Neuronal stem cell (in vitro differentiated cells): Measurements from ENCODE around the gene ADCY7. TPM values are rescaled to one million over a fixed set of nuclear protein-coding genes. Genes with fewer than 3 reads are reported as not detected.

Experiments used
- DNase-seq: peaks from one replicate; pipeline ENCODE4 v3.0.0-alpha.2; 2013; ENCODE audit warnings: low spot score
- H2AFZ ChIP-seq: one replicate; pipeline ENCODE4 v1.6.1; 2013; ENCODE audit warnings: mild to moderate bottlenecking, low read length, inconsistent platforms
- H2AK5ac ChIP-seq: 2 replicates; pipeline ENCODE4 v1.6.1; 2013; ENCODE audit warnings: low read depth, mild to moderate bottlenecking, inconsistent platforms, low read length, moderate library complexity, mixed read lengths
- H2BK120ac ChIP-seq: 2 replicates; pipeline ENCODE4 v1.6.1; 2013; ENCODE audit warnings: low read depth, mild to moderate bottlenecking, inconsistent platforms, low read length, moderate library complexity, mixed read lengths
- H2BK12ac ChIP-seq: one replicate; pipeline ENCODE4 v1.6.1; 2013; ENCODE audit warnings: low read length, inconsistent platforms
- H2BK15ac ChIP-seq: 2 replicates; pipeline ENCODE4 v1.6.1; 2013; ENCODE audit warnings: mild to moderate bottlenecking, low read length, inconsistent platforms, mixed read lengths
- H2BK5ac ChIP-seq: one replicate; pipeline ENCODE4 v1.6.1; 2013; ENCODE audit warnings: inconsistent platforms, mild to moderate bottlenecking, low read length, moderate library complexity
- H3K14ac ChIP-seq: one replicate; pipeline ENCODE4 v1.6.1; 2013; ENCODE audit warnings: low read length, inconsistent platforms
- H3K18ac ChIP-seq: 2 replicates; pipeline ENCODE4 v1.6.1; 2013; ENCODE audit warnings: low read length, inconsistent platforms
- H3K23ac ChIP-seq: 2 replicates; pipeline ENCODE4 v1.6.1; 2013; ENCODE audit warnings: low read depth, mild to moderate bottlenecking, mixed read lengths, low read length, inconsistent platforms; ENCODE audit not compliant: poor library complexity
- H3K27ac ChIP-seq: replicated peaks from 3 replicates; pipeline ENCODE4 v1.5.1; 2013; ENCODE audit warnings: low read length, inconsistent platforms
- H3K27me3 ChIP-seq, 3 experiments: 2 replicates each; pipeline ENCODE4 v1.6.1; 2013; ENCODE audit warnings: low read length in 3 of 3, mild to moderate bottlenecking in 2 of 3, inconsistent platforms in 1 of 3, low read depth in 1 of 3, mixed read lengths in 1 of 3, moderate library complexity in 1 of 3; ENCODE audit not compliant: control insufficient read depth in 3 of 3, insufficient read depth in 3 of 3
- H3K36me3 ChIP-seq, 2 donors: replicated peaks in 1 of 2; 2 replicates each; pipeline ENCODE4 v1.6.1; 2013; ENCODE audit warnings: low read length in 2 of 2; ENCODE audit not compliant: control insufficient read depth in 2 of 2, insufficient read depth in 2 of 2
- H3K4ac ChIP-seq: 2 replicates; pipeline ENCODE4 v1.6.1; 2013; ENCODE audit warnings: inconsistent platforms, mild to moderate bottlenecking, low read length, moderate library complexity
- H3K4me1 ChIP-seq, 2 donors: 1 replicate in 1 of 2; 2 replicates in 1 of 2; pipeline ENCODE4 v1.6.1; 2013; ENCODE audit warnings: low read length in 2 of 2, low read depth in 1 of 2; ENCODE audit not compliant: control insufficient read depth in 2 of 2, insufficient read depth in 1 of 2
- H3K4me2 ChIP-seq: one replicate; pipeline ENCODE4 v1.6.1; 2013; ENCODE audit warnings: mild to moderate bottlenecking, low read length, inconsistent platforms; ENCODE audit not compliant: insufficient read depth, poor library complexity, severe bottlenecking
- H3K4me3 ChIP-seq, 2 donors: 2 replicates each; pipeline ENCODE4 v1.5.1; 2013; ENCODE audit warnings: low read length in 2 of 2, mild to moderate bottlenecking in 2 of 2, inconsistent platforms in 1 of 2, moderate library complexity in 1 of 2
- H3K79me1 ChIP-seq: one replicate; pipeline ENCODE4 v1.6.1; 2013; ENCODE audit warnings: low read depth, mild to moderate bottlenecking, inconsistent platforms, low read length, moderate library complexity
- H3K9ac ChIP-seq: one replicate; pipeline ENCODE4 v1.6.1; 2013; ENCODE audit warnings: mild to moderate bottlenecking, low read depth, low read length, inconsistent platforms; ENCODE audit not compliant: poor library complexity
- H3K9me3 ChIP-seq, 2 donors: replicated peaks in 1 of 2; 2 replicates each; pipeline versions ENCODE3 to v1.6.1; 2013; ENCODE audit warnings: low read length in 2 of 2, mild to moderate bottlenecking in 2 of 2, inconsistent platforms in 1 of 2, low read depth in 1 of 2, mixed read lengths in 1 of 2, moderate library complexity in 1 of 2; ENCODE audit not compliant: control insufficient read depth in 2 of 2, insufficient read depth in 1 of 2
- H4K8ac ChIP-seq: one replicate; pipeline ENCODE4 v1.6.1; 2013; ENCODE audit warnings: low read depth, mild to moderate bottlenecking, inconsistent platforms, low read length, moderate library complexity
- H4K91ac ChIP-seq: one replicate; pipeline ENCODE4 v1.6.1; 2013; ENCODE audit warnings: low read length, low read depth, mild to moderate bottlenecking, inconsistent platforms; ENCODE audit not compliant: poor library complexity
- WGBS, 2 donors: extraction: QIAGEN DNeasy Blood & Tissue Kit; methylation state at CpG; one replicate each; pipeline ENCODE4 v1.1.7; 2013; ENCODE audit warnings: missing lambda C conversion rate in 2 of 2, mixed read lengths in 1 of 2; ENCODE audit not compliant: insufficient read length in 2 of 2, insufficient replicate concordance in 1 of 2; ENCODE audit errors: extremely low coverage in 2 of 2; 5-methylcytosine and 5-hydroxymethylcytosine counted together
- small RNA-seq: library from polyadenylated mRNA; stranded (forward); fragments of <200 nt; extraction: miRNeasy Mini kit (QIAGEN cat#:217004); gene quantifications from one replicate; pipeline ENCODE3, GENCODE V24; 2013; ENCODE audit not compliant: insufficient read depth

The ADCY7 gene

GRCh38 chr16:50365791-50366575 is 99.6 kb downstream of the ADCY7 start:
- Histone ChIP-seq H2BK15ac (no peak overlapping the region), H3K36me3 (peaks cover 19 to 66% of the 10 kb centered on the region in 2 donors), H4K91ac (no peak overlapping the region), H3K4me1 (peaks cover 6% of the 10 kb centered on the region in 2 donors), H3K79me1 (no peaks in the 10 kb centered on the region), H3K14ac (no peak overlapping the region), H3K4me2 (no peak overlapping the region), H2AK5ac (no peak overlapping the region), H2BK120ac (no peak overlapping the region), H4K8ac (no peak overlapping the region), H2BK12ac (no peak overlapping the region), H2AFZ (no peak overlapping the region), H3K18ac (no peak overlapping the region), H3K9me3 (peaks cover 0 to 4% of the 10 kb centered on the region in 2 donors), H3K27me3 (peaks cover 0 to 3% (median 0%) of the 10 kb centered on the region in 3 experiments), H3K4me3 (no peak overlapping the region), H3K9ac (no peak overlapping the region), H3K23ac (no peak overlapping the region), H2BK5ac (no peak overlapping the region), H3K4ac (no peak overlapping the region), H3K27ac (no peak overlapping the region)
- WGBS, 2 donors: no CpG with 5 or more reads among the region's 2 CpGs
- DNase-seq: no peak

Small RNAs within 50 kb of the gene (small RNA-seq; reads per million reads assigned to genes)
- not detected for gene MIR6771
